A673 (cell line): ENCODE data around the gene VWC2. TPM values are rescaled to one million over a fixed set of nuclear protein-coding genes. Genes with fewer than 3 reads are reported as not detected.

Source experiments
- BruUV-seq: library from RNA; stranded (reverse); fragments of 400-500 nt; replicated peaks from 2 replicates; lab custom pipeline; 2021; lab: Mats Ljungman, UMichigan
- CTCF ChIA-PET: fragments of 300-600 bp; sonication (Branson Sonifier 250); formaldehyde crosslinking; loops from one replicate; lab custom pipeline; 2022; ENCODE audit warnings: antibody characterized with exemption; lab: Charles Lee
- POLR2A ChIA-PET: fragments of 300-600 bp; sonication (Branson Sonifier 250); formaldehyde crosslinking; loops from one replicate; lab custom pipeline; 2022; ENCODE audit warnings: antibody characterized with exemption; ENCODE audit not compliant: low non-redundant PET; lab: Charles Lee
- DNase-seq: peaks from one replicate; pipeline ENCODE4 v3.0.0-alpha.2; 2015; ENCODE audit warnings: low spot score
- H3K27ac ChIP-seq: fragments of 200-600 bp; sonication (generic); 2 replicates; pipeline ENCODE4 v1.5.1; 2016; ENCODE audit warnings: mixed run types, low read depth, mild to moderate bottlenecking, mixed read lengths, antibody characterized with exemption, low read length; ENCODE audit not compliant: poor library complexity, severe bottlenecking
- H3K27me3 ChIP-seq: fragments of 200-600 bp; sonication (generic); replicated peaks from 2 replicates; pipeline ENCODE4 v1.6.1; 2017; ENCODE audit warnings: mixed run types, low read depth, mild to moderate bottlenecking, mixed read lengths, antibody characterized with exemption, low read length; ENCODE audit not compliant: insufficient read depth, poor library complexity
- H3K36me3 ChIP-seq: fragments of 200-600 bp; sonication (generic); 2 replicates; pipeline ENCODE4 v1.6.1; 2016; ENCODE audit warnings: mixed run types, mild to moderate bottlenecking, mixed read lengths, antibody characterized with exemption, low read length; ENCODE audit not compliant: insufficient read depth, poor library complexity, severe bottlenecking
- H3K4me1 ChIP-seq: fragments of 200-600 bp; sonication (generic); 2 replicates; pipeline ENCODE4 v1.6.1; 2017; ENCODE audit warnings: mixed run types, mild to moderate bottlenecking, mixed read lengths, antibody characterized with exemption, low read length; ENCODE audit not compliant: insufficient read depth, poor library complexity, severe bottlenecking
- H3K4me3 ChIP-seq: fragments of 200-600 bp; sonication (generic); 2 replicates; pipeline ENCODE4 v1.5.1; 2016; ENCODE audit warnings: low read depth, mixed run types, mild to moderate bottlenecking, mixed read lengths, low read length; ENCODE audit not compliant: poor library complexity, severe bottlenecking
- H3K9me3 ChIP-seq: fragments of 200-600 bp; sonication (generic); 2 replicates; pipeline ENCODE4 v1.6.1; 2016; ENCODE audit warnings: mixed run types, low read depth, mild to moderate bottlenecking, mixed read lengths, antibody characterized with exemption, low read length; ENCODE audit not compliant: poor library complexity, severe bottlenecking
- EZH2 ChIP-seq: fragments of 200-600 bp; sonication (generic); IDR thresholded peaks from 2 replicates; pipeline ENCODE4 v1.6.1; 2017; ENCODE audit warnings: borderline replicate concordance, low read depth, mild to moderate bottlenecking, mixed read lengths, antibody characterized with exemption, low read length; ENCODE audit not compliant: poor library complexity, severe bottlenecking
- intact Hi-C: fragments of 100-400 bp; cut with micrococcal nuclease; formaldehyde crosslinking; loops from one replicate; pipeline ENCODE4 v1.10.0; 2022; ENCODE audit not compliant: unreplicated experiment
- total RNA-seq: library from RNA; stranded (reverse); gene quantifications from 2 replicates; pipeline ENCODE4 v1.2.3, GENCODE V29; 2021
- TF ChIP-seq, protein P1 (sequence below): fragments of 300-800, 200-600 bp; sonication (generic); conservative IDR thresholded peaks from 2 replicates; pipeline ENCODE4 v1.5.1; 2017; ENCODE audit warnings: low read depth, mild to moderate bottlenecking, antibody characterized with exemption, low read length, moderate library complexity, mixed read lengths

Gene VWC2
- total RNA-seq, 1 experiment from 2014 or later: not detected

- CTCF ChIA-PET: no interaction called here
Measured at GRCh38 chr7:49778731-49779270, 5.4 kb downstream of the VWC2 start.

GRCh38 chr7:49780953-49781352 is 7.5 kb downstream of the VWC2 start:
- TF ChIP-seq, protein P1, sequence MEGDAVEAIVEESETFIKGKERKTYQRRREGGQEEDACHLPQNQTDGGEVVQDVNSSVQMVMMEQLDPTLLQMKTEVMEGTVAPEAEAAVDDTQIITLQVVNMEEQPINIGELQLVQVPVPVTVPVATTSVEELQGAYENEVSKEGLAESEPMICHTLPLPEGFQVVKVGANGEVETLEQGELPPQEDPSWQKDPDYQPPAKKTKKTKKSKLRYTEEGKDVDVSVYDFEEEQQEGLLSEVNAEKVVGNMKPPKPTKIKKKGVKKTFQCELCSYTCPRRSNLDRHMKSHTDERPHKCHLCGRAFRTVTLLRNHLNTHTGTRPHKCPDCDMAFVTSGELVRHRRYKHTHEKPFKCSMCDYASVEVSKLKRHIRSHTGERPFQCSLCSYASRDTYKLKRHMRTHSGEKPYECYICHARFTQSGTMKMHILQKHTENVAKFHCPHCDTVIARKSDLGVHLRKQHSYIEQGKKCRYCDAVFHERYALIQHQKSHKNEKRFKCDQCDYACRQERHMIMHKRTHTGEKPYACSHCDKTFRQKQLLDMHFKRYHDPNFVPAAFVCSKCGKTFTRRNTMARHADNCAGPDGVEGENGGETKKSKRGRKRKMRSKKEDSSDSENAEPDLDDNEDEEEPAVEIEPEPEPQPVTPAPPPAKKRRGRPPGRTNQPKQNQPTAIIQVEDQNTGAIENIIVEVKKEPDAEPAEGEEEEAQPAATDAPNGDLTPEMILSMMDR: no peak
- no peak for TF ChIP-seq EZH2
- no peak for DNase-seq
- no TSS peak for BruUV-seq
- H3K9me3 ChIP-seq: peaks cover 5% of the 10 kb centered on the region
- H3K27me3 ChIP-seq: peaks cover 11% of the 10 kb centered on the region
- ChIA-PET CTCF (no interaction called here), POLR2A (no interaction called here)
- intact Hi-C loops: no loop called here
- H3K4me3 ChIP-seq: no peak overlapping the region
- H3K27ac ChIP-seq: no peak overlapping the region
- no peaks in the 10 kb centered on the region for H3K4me1 ChIP-seq
- no peaks in the 10 kb centered on the region for H3K36me3 ChIP-seq

More at GRCh38 chr7:49778731-49779270, 5.4 kb downstream of the VWC2 start:
- Histone ChIP-seq H3K36me3 (no peaks in the 10 kb centered on the region), H3K4me3 (no peak overlapping the region), H3K4me1 (no peaks in the 10 kb centered on the region), H3K27me3 (peaks cover 23% of the 10 kb centered on the region), H3K9me3 (peaks cover 8% of the 10 kb centered on the region), H3K27ac (no peak overlapping the region)
- TF ChIP-seq, protein P1: no peak
- no peak for TF ChIP-seq EZH2
- BruUV-seq: no TSS peak
- intact Hi-C loops: no loop called here
- no peak for DNase-seq
- POLR2A ChIA-PET: no interaction called here

DNA sequence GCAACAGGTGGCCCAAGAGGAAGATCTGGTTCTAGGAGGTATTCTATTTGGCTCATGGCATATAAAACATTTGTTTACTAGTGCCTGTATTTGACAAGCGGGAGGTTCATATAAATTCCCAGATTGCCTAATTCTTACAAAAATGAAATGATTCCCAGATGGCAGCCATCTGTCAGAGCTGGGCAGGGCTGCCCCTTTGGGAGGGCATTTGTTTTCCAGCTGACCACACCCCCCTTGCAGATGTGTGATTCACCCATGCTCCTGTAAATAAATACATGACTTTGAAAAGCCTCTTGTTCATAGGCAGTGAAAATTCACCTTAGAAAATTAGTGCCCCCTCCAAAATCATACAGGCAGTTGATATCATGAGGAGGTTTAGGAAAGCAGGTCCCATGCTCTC is 8.6 kb downstream of the VWC2 start:
- POLR2A ChIA-PET: no interaction called here
- H3K27me3 ChIP-seq: peaks cover under 1% of the 10 kb centered on the region
- CTCF ChIA-PET: no interaction called here
- H3K27ac ChIP-seq: no peak overlapping the region
- DNase-seq: no peak
- no peak overlapping the region for H3K4me3 ChIP-seq
- H3K36me3 ChIP-seq: no peaks in the 10 kb centered on the region
- no TSS peak for BruUV-seq
- peaks cover 5% of the 10 kb centered on the region for H3K9me3 ChIP-seq
- no peaks in the 10 kb centered on the region for H3K4me1 ChIP-seq
- intact Hi-C loops: no loop called here
- no peak for TF ChIP-seq EZH2
- TF ChIP-seq, protein P1: no peak
